ENCODE measurements around the gene MYRIP. TPM values are rescaled to one million over a fixed set of nuclear protein-coding genes. Genes with fewer than 3 reads are reported as not detected.

The MYRIP gene

GRCh38 chr3:40308725-40309417, 499.5 kb downstream of the MYRIP start:
- peak overlapping the region; percentile 8 for H2BK120ac ChIP-seq (ENCODE audit: low read depth, low read length)
- H3K36me3 ChIP-seq (ENCODE audit: control insufficient read depth, insufficient read depth, low read length): peaks cover 3% of the 10 kb centered on the region
- H3K27ac ChIP-seq (ENCODE audit: low read depth, low read length): no peak overlapping the region
- H3K9ac ChIP-seq (ENCODE audit: low read length): peak overlapping the region; percentile 84
- H3K18ac ChIP-seq (ENCODE audit: low read length): peak overlapping the region; percentile 46
- H3K79me2 ChIP-seq (ENCODE audit: control insufficient read depth, insufficient read depth, low read length): peaks cover 13% of the 10 kb centered on the region
- H3K4me1 ChIP-seq (ENCODE audit: control insufficient read depth, low read depth, low read length): no peaks in the 10 kb centered on the region
- peak overlapping the region; percentile 0 for H3K4me2 ChIP-seq (ENCODE audit: low read length)
- H3K4ac ChIP-seq (ENCODE audit: low read depth, low read length): no peak overlapping the region
- no peak overlapping the region for H3K23ac ChIP-seq (ENCODE audit: low read length)
- peak overlapping the region; percentile 27 for H2BK5ac ChIP-seq (ENCODE audit: low read length)
- H3K56ac ChIP-seq (ENCODE audit: low read length): peak overlapping the region; percentile 84
- no CpG with 5 or more reads among the region's 20 CpGs for WGBS (ENCODE audit: extremely low coverage, insufficient coverage, low lambda C conversion rate)
- H3K79me1 ChIP-seq (ENCODE audit: low read length): no peaks in the 10 kb centered on the region
- H3K4me3 ChIP-seq (ENCODE audit: low read length): peak overlapping the region; percentile 22
- H2AK5ac ChIP-seq (ENCODE audit: low read length): no peak overlapping the region
- no peak overlapping the region for H2BK15ac ChIP-seq (replicated peaks; ENCODE audit: low read depth)
- no peaks in the 10 kb centered on the region for H3K27me3 ChIP-seq (ENCODE audit: insufficient read depth, low read length, poor library complexity)
- H4K8ac ChIP-seq (ENCODE audit: low read depth, low read length): peak overlapping the region; percentile 94
- no peak for DNase-seq
- no peak overlapping the region for H4K5ac ChIP-seq (ENCODE audit: low read length)

- peaks cover 13% of the 10 kb centered on the region for H3K79me2 ChIP-seq (ENCODE audit: control insufficient read depth, insufficient read depth, low read length)
- no peaks in the 10 kb centered on the region for H3K4me1 ChIP-seq (ENCODE audit: control insufficient read depth, low read depth, low read length)
- peaks cover 3% of the 10 kb centered on the region for H3K36me3 ChIP-seq (ENCODE audit: control insufficient read depth, insufficient read depth, low read length)
- H3K79me1 ChIP-seq (ENCODE audit: low read length): no peaks in the 10 kb centered on the region
- peak; percentile 99 for DNase-seq
- H3K9ac ChIP-seq (ENCODE audit: low read length): peak within 1 kb of the TSS; percentile 84
- no peak within 1 kb of the TSS for H3K23ac ChIP-seq (ENCODE audit: low read length)
- H2BK120ac ChIP-seq (ENCODE audit: low read depth, low read length): peak within 1 kb of the TSS; percentile 37
- peak within 1 kb of the TSS; percentile 81 for H3K18ac ChIP-seq (ENCODE audit: low read length)
- peak within 1 kb of the TSS; percentile 90 for H3K56ac ChIP-seq (ENCODE audit: low read length)
- peak within 1 kb of the TSS; percentile 94 for H4K8ac ChIP-seq (ENCODE audit: low read depth, low read length)
- no CpG with 5 or more reads among the region's 50 CpGs for WGBS (ENCODE audit: extremely low coverage, insufficient coverage, low lambda C conversion rate)
- H2AK5ac ChIP-seq (ENCODE audit: low read length): no peak within 1 kb of the TSS
- no peak within 1 kb of the TSS for H2BK15ac ChIP-seq (replicated peaks; ENCODE audit: low read depth)
- no peaks in the 10 kb centered on the region for H3K27me3 ChIP-seq (ENCODE audit: insufficient read depth, low read length, poor library complexity)
- peak within 1 kb of the TSS; percentile 89 for H3K4ac ChIP-seq (ENCODE audit: low read depth, low read length)
- H3K4me2 ChIP-seq (ENCODE audit: low read length): peak within 1 kb of the TSS; percentile 0
- peak within 1 kb of the TSS; percentile 84 for H3K27ac ChIP-seq (ENCODE audit: low read depth, low read length)
- H3K4me3 ChIP-seq (ENCODE audit: low read length): peak within 1 kb of the TSS; percentile 83
- peak within 1 kb of the TSS; percentile 37 for H2BK5ac ChIP-seq (ENCODE audit: low read length)
- H4K5ac ChIP-seq (ENCODE audit: low read length): no peak within 1 kb of the TSS
Observed at GRCh38 chr3:40309418-40309924, 500.1 kb downstream of the MYRIP start, which contains the start of gene EIF1B. Gene EIF1B, plus strand, starts transcription at chr3:40309707. Its CDS starts 235 bp downstream, at chr3:40309942.

Small RNAs within 50 kb of the gene (small RNA-seq; reads per million reads assigned to genes)
- not detected for gene RF00264 (ENCODE audit: insufficient read depth)
- not detected for gene RN7SL411P (ENCODE audit: insufficient read depth)
- gene RNU4-56P (ENCODE audit: insufficient read depth): not detected
